KG1 (cell line): ENCODE results near the gene SPINK1.
A peak's percentile ranks its signal among the peaks of the same experiment; 100 is the strongest.
"Not testable (repeated sequence)": the region's sequence is repeated elsewhere in the genome, so short reads cannot be mapped to it uniquely, and the experiment has no call there.

Experiments
- DNase-seq: peaks from one replicate; lab custom pipeline; 2025; lab: John Stamatoyannopoulos, UW

SPINK1 gene

DNA sequence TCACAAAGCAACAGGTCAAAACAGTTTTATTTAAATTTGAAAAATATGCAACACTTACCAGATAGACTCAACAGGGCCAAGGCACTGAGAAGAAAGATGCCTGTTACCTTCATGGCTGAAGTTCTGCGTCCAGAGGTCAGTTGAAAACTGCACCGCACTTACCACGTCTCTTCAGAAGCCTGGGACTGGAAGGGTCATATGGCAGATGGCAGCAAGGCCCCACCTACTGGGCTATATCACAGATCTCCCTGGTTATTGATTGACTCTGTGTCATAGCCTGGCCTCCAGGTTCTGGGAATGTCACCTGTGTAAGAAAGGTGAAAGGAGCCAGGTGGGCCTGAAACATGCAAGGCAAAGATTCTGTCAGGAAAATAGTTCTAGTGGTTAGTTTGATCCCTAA lies at the start of gene SPINK1:
Gene SPINK1, minus strand, starts transcription at position 207 of the 400 bp plus-strand sequence. Its CDS starts 94 bp downstream, at position 113.
- DNase-seq, result no peak

DNA sequence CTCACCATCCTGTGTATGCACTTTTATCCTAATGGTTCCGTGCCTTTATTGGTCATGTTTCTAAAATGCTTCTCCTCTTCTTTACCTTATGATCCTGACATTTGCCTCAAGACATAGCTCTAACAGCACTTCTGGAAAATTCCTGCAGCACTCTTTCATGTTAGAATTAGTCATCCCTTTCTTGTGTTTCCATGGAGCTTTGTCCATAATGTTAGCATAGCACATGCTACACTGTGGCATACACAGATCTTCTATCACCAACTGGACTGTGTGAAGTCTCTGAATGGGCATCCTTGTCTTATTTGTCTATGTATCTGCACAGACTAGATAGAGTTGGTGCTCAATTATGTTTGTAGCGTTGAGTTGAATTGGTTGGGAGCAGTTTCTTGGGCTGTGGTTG lies 49.0 kb upstream of the SPINK1 start:
- DNase-seq, result no peak

DNA sequence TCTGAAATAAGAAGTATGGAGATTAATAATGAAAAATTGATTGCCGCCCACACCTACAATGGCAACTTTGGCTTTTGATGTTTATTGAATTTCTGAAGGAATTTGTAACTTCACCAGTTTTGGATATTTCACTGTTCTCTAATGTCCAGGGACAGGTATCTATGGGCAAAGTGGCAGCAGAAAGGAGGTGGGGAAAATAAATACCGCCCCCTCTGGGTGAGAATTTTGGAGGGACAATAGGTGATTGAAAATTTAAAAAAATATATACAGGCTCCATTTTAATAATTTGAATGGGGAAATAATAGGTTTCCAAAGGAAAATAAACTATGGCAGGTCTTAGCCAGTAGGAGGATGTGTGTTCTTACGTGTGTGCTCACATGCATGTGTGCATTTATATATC lies 48.3 kb upstream of the SPINK1 start:
- DNase-seq, result no peak

DNA sequence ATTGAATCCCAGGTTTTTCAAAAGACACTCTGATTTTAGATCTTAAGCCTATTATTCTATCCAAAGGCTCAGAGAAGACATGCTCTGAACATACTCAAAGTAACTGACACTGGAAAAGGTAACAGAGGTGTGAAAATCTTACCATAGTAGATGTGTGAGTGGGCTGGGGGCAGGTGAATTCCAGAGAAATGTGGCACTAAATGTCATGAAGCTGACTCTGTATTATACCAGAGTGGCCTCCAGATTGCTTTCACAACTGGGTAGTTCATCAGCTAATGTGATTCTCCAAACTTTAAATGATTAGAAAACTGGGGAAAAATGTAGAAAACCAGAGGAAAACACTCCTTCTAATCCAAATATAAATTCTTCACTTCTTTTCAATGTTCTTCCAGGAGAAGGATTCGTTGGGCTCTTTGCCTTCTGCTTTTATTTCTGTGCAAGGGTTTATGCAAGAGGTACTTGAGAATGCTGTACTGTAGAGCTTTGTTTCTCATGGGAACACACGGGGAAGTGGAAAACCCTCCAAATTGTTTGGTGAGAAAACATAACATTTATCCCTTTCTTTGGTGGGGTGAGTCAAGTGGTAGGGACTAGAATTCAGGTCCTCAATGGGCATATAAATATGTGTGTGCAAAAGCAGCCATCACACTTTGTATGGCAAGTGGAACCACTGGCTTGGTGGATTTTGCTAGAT lies 46.7 kb upstream of the SPINK1 start, which contains the start of gene SCGB3A2:
Gene SCGB3A2, plus strand, starts transcription at position 646 of the 694 bp plus-strand sequence. CDS start 93 bp downstream, outside the sequence.
- no peak for DNase-seq

GRCh38 chr5:147876626-147877025 lies 45.2 kb upstream of the SPINK1 start:
- no peak for DNase-seq

DNA sequence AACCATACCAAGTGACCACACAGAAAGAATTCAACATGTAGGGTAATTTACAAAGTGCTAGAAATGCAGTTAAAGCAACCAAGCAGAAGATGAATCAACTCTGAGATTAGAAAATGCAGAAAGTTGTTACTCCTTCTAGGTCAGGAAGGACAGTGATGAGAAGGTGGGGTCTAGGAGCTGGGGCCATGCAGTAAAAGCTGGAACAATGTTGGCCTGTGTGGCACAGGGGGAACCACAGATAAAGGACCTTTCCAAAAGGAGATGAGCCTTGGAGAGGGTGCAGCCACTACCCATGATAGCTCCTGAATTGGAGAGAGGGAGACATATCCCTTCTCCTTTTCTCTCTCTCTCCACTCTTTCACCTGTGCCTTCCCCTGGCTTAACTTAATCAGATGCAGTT lies 44.7 kb upstream of the SPINK1 start:
- DNase-seq, result no peak

- DNase-seq, result no peak
Measured at GRCh38 chr5:147874910-147875367, 43.5 kb upstream of the SPINK1 start.

GRCh38 chr5:147874118-147874875 lies 42.8 kb upstream of the SPINK1 start:
- not testable (repeated sequence) for DNase-seq

DNA sequence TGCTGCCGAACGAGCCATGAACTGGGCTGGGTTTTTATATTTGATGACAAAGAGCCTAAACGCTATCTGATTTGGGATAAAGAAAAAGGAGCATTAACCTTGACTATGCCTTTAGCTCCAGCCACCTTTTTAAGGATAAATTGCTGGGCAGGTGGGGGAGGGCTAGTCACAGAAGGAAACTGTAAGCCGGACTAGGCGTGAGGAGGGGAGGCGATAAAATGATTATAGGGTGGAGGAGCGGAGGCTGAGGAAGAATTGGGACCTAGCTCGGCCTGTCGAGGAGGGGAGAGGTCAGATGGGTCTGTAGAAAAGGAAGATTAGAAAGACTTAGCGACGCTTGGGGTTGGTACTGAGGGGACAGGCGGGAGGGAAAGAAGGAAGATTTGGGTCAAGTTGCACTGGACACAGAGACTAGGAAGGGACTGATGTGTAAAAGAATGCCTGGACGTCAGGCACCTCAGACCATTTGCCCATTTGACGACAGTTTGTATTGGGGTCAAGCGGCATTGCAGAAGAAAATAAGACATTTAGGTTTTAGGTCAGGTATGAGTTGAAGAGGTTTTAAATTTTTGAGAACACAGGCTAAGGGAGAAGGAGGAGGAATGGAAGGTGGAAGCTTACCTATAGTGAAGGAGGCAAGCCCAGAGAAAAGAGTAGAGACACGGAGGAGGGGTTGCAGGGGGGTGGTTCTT lies 41.4 kb upstream of the SPINK1 start:
- not testable (repeated sequence) for DNase-seq

DNA sequence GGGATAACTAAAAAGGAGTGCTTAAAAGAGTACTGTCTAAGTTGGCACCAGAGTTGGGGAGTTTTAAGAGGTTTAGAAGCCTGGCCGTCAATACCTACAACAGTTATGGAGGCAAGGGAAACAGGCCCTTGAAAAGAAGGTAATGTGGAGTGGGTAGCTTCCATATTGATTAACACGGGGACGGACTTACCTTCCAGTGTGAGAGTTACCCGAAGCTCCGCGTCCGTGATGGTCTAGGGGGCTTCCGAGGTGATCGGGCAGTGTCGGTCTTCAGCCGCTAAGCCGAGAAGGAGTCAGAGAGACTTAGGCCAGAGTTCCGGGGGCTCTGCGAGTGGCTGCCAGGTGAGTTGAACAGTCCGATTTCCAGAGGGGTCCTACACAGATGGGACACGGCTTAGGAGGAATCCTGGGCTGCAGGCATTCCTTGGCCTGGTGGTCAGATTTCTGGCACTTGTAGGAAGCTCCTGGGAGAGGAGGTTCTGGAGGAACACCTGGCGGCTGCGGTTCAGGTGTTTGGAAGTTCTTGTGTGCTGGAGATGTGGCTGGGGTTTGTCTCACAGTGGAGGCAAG lies 40.6 kb upstream of the SPINK1 start:
- not testable (repeated sequence) for DNase-seq

- DNase-seq, result not testable (repeated sequence)
Measured at GRCh38 chr5:147869892-147870291, 38.4 kb upstream of the SPINK1 start.

- DNase-seq, result no peak
Measured at GRCh38 chr5:147869112-147869511, 37.6 kb upstream of the SPINK1 start.

GRCh38 chr5:147863454-147864158 lies 32.1 kb upstream of the SPINK1 start:
- no peak for DNase-seq

GRCh38 chr5:147860641-147861025 lies 29.2 kb upstream of the SPINK1 start:
- no peak for DNase-seq

DNA sequence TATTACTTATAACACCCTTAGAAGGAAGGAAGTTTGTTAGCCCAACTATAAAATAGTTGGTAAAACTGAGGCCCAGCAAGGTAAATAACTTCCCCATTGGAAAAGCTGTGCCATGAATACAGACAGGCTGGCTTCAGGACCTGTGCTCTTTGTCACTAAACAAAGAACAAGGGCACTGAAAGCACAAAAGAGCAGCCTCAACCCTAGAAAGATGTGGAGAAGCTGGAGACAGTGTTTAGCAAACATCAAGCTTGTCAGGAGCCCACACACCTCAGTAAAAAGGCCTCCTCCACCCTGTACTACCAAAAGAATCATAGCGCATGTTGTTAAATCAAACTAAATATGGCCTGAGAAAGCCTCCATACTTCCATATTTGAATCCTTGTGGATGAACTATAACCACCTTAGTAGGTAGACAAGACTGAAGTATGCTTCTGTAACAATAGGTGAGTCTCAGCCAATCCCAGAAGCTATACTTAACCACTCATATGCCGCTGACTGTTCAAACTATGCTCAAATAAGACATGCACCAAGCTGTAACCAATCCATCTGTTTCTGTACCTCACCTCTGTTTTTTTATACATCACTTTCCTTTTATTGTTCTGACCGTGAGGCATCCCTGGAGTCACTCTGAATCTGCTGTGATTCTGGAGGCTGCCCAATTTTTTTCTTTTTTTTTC lies 28.6 kb upstream of the SPINK1 start:
- no peak for DNase-seq

- no peak for DNase-seq
Measured at GRCh38 chr5:147858565-147858964, 27.1 kb upstream of the SPINK1 start.

DNA sequence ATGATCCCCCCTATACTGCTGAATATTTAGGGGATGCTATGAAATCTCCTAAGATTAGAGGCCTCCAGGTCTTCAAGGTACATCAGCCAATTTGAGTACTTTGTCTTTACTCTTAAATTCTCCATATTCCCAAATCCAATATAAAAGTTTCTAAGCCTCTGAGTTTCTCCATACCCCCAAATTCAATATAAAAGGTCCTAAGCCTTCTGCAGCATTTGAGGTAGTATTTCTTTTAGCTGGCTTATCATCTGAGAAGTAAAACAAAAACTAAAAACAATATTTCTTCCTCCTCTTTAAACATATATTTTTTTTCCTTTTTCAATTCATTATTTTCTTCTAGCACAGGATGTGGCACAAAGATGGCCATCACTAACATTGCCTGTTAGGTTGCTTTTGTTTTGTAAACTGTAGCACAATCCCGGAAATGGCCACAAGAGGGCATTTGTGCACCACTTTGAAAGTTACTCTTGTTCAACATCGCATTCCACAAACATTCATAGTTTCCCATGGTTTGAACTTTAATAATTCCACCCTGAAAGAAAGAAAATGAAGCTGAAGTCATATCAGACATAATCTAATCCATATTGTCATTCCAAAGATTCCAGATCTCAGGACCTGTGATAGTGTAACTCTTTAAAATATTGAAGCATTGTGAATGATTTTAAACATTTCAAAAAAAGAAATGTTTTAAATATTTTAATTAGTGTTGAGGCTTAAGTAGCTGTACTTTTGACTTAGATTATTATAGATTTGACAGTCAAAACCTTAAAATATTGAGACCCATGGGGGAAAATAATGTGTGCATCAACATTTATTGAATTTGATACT lies 26.0 kb upstream of the SPINK1 start:
- DNase-seq, result peak; percentile 3

- DNase-seq, result no peak
Measured at GRCh38 chr5:147856801-147857200, 25.3 kb upstream of the SPINK1 start.

DNA sequence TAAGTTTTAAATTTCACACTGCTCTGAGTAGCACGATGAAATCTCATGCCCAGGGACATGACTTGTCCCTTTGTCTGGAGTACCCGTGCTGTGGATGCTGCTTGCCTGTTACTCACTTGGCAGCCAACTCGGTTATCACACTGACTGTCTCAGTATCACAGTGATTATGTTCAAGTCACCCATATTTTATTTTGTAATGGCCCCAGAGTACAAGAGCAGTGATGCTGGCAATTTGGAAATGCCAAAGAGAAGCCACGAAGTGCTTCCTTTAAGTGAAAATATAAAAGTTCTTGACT lies 24.3 kb upstream of the SPINK1 start:
- DNase-seq, result no peak
